NCI-H128 (cell line): ENCODE results near the gene BNC2.

Experiments used
- DNase-seq: peaks from one replicate; lab custom pipeline; 2025; ENCODE audit not compliant: unreplicated experiment; lab: John Stamatoyannopoulos, UW

BNC2 gene

DNA sequence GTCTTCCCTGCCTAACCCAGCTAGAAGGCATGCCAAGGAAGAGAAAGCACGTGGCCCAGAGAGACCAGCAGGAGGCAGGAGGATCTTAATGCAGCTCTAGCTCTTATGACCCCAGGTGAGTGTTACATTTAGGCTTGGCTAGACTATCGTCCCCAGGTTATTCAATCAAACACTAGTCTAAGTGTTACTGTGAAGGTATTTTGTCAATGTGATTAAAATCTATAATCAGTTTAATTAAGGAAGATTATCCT is 483.7 kb downstream of the BNC2 start:
- no peak for DNase-seq

DNA sequence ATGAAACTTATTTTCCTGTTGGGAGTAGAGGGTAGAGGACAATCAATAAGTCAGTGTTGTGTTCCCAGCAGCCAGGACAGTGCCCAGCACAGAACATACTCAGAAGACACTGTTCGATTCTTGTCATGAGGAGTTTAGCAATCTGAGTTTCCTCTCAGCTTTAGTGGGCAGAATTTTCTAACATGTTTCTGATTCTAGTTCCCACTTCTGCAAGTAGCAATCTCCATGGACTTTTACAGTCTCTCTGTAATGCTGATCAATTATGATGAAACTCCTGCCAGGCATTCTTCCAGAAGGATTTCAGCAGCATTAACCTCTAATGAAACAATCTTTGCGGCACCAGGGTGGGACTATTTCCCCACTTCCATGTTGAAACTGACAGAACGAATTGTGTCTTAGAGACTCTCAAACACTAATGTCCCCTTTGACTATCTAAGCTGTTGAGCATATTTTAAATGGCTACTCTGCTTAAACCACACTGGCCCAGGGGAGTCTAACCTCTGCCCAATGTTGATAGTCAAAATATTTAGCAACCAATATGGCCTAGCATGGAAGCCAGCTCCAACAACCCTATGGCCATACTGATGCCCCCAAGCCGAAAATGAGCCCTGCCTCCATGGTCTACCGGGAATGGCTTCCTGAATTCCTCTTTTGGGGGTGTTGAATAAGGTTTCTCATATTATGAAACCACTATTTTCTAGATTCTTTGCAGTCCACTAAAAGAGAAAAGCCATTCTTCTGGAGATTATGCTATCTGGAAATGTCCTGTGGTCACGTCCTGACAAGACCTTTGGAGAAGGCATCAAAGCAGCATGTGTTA is 484.3 kb downstream of the BNC2 start:
- DNase-seq: no peak

DNA sequence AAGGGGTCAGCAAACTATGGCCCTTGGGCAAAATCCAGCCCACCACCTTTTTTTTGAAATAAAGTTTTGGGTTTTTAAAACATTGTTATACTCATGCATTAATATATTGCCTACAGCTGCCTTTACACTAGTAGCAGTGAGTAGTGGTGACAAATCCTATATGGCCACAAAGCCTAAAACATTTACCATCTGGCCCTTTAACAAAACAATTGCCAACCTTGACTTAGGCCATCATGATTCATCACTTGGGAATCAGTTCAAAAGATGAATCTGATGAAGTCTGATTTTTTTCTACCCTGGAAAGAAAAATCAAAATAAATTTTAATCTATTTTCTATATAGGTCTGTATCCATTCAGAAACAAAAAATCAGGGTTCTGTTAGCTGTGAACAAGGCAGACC is 484.9 kb downstream of the BNC2 start:
- DNase-seq: no peak

DNA sequence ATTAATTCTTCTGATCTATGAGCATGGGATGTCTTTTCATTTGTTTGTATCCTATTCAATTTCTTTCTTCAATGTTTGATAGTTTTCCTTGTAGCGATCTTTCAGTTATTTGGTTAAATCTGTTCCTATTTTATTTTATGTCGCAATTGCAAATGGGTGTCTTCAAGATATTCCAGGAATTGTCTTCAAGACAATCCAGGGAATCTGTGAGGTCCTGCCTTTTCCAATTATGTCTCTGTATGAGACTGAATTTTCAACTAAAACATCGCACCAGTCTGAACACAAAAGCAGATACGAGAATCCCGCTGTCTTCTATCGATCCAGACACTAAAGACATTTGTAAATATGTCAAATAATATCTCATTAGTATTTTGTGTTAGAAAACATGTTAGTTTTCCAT is 485.5 kb downstream of the BNC2 start:
- DNase-seq: no peak

DNA sequence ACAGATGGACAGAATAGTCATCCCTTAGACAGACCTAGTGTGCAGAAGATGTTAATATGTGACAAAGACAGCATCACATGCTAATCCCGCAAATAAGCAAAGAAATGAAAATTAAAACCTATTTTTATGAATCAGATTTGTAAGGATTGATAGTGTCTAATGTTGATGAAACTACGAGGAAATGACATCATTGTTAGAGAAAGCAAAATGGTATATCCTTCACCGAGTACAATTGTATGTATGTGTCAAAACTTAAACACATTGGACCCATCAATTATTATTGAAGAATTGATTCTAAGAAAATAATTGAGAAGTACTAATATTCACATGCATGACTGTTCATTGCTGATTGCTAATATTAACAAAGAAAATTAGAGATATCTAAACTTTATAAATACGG is 493.2 kb downstream of the BNC2 start:
- DNase-seq: no peak

DNA sequence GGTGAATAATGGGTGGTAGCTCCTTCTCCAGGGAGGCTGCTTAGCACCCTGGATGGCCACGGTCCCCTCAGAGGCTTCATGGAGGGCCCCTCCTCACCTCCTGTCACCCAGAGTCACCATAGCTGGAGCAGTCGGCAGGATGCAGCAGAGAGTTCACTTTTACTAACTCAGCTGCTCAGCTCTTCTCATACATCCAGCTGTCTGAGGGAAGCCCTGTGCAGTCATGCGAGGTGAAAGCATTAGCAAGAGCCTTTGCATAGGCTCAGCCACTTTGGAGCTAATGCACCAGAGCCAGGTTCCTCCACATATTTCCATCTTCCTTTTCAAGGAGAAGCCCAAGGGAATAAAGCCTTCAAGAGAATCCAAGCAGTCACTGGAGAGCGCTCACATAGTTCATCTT is 499.2 kb downstream of the BNC2 start:
- no peak for DNase-seq

DNA sequence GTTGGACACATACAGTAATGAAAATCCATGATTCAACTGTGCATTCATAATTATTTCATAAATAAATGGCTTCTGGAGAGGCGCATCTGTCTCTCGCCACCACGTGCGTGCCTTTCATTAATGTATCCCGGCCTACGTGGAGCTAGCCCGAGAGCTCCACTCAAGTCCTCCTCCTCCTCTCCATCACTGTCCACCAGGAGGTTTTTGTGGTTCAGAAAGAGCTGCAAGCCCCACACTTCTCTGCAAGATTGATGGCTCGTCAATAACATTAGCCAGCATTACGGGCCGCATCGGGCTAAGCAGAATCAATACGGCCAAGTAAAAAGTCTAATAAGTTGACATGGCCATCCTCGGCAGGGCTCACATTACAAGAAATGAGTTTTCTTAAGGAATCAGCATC is 499.8 kb downstream of the BNC2 start:
- DNase-seq: no peak

DNA sequence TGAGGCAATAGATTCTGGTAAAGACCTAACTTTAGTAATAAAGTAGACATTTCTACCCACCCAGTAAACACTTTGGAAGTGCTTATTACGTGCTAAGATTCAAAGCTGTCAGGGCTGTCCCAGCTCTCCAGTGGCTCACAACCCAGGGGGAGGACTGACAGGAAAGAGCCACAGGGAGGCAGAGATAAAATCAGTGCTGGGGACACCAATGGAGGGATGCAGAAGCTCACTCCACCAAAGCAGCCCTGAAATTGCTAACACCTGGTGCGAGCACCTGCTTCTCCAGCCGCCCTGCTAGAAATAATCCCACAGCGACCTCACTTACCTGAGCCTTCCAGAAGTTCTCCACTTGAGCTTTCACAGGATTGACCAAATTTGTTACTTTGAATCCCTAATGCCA is 501.0 kb downstream of the BNC2 start:
- no peak for DNase-seq

DNA sequence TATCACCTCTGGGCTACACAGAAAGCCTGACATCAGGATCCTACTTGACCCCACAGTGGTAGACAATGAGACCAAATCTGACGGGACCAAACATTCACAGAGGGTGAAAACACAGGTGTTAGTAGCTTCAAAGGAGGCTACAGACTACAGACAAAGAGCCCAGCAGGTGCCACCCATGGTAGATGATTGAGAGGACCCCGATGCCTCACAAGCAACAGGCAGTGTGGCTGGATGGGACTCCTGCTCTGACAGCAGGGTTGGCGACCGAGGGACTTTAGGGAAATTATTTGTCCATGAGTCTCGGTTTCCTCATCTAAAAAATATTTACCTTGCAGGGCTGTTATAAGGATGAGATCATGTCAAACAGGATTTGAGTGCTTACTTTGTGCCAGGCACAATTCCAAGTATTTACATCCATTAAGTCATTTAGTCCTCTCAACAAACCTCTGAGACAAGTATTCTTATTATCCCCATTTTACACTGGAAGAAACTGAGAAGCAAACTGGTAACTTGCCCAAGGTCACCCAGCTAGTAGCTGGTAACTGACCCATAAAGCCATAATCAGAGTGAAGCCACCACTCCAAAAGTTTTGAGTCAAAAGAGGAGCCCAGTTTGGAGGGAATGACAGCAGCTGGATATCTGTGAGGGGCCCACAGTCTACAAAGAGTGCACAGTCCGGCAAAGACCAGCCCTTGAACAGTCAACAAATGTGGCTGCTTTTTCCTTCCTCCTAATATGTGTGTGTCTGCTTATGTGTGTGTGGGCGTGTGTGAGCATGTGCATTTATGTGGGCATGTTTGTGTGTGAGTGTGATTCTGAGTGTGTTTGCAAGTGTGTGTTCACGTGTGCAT is 502.0 kb downstream of the BNC2 start:
- no peak for DNase-seq

DNA sequence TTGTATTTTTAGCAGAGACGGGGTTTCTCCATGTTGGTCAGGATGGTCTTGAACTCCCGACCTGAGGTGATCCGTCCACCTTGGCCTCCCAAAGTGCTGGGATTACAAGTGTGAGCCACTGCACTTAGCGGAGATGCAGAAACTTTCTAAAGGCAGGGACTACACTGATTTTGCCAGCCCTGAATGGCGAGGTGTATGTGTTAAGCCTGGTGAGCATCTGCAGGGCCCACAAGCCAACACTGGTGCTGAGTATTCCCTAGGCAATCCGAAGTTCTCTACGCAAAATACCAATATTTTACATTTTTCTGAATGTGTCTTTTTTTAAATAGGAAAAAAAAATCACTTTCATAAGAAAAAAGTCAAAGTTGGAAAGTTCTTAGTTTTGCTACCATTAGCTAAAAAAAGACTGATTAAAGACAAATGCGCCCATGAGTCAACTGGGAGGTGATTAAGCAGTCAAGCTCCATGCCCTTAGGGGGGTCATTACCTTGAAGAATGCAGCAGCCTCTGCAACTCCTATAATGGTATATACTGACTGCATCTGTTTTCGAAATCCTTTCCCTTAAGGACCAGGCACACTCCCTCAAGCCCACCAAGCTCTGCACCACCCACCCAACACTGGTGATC is 502.8 kb downstream of the BNC2 start:
- DNase-seq: no peak

DNA sequence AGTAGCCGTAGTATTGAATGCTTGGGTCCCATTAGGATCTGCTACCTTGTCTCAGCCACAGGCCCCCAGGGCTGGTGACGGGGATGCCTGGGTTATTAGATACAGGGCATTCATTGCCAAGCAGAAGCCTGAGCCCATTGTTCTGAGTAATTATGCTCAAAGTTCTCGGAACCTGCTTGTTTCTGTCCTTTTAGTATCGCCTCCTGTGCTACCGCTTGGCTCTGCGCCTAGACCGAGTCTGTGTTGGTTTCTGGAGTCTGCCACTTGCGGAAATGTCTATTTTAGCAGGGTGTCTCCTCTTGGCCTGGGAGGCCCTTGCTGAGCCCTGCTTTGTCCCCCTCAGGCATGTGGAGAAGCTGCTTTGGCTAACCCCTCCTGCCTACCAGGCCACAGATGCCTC is 506.1 kb downstream of the BNC2 start:
- no peak for DNase-seq

DNA sequence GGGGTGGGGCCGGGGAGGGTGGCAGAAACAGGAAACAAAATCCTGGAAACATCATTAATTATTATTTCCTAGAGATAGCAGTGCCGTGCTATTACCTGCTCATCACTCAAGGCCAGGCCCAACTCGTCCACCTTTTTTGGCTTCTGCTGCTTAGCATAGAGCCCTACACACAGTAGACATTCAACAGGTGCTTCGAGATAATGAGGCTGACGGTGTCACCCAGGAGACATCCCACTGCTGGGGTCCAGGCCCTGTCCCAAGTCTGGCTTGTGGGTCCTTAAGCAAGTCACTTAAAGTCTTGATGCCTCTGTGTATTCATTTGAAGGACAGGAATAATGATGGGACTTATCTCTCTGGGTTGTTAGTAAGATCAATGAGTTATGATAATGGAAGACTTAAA is 506.6 kb downstream of the BNC2 start:
- DNase-seq: no peak

DNA sequence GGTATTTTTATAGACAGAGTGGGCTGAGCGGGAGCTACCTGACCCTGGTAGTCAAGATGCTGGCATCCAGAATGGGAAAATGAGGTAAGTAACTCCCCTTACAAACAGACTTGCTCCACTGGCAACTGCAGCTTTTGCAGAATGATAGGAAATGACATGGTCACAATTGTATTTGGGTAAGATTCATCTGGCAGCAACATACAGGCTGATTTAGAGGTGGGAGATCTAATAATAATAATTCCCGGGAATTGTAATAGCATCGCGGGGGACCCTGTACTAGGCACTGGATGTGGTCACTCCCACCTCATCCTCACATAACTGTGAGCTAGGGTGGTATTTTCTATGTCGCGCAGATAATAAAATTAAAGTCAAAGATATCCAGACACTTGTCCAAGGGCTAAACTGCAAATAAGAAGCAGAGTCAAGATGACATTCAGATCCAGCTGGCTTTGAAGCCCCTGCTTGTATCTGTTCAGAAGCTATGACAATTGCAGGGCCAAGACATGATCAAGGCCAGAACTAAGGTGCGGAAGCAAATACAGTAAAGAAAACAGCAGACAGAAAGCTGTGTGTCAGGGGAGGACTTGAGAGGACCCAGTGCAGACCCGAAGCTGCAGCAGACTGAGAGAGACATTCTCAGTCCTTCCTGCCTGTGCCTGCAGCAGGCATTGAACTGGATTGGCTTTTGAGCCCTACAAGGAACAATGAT is 507.2 kb downstream of the BNC2 start:
- DNase-seq: no peak

DNA sequence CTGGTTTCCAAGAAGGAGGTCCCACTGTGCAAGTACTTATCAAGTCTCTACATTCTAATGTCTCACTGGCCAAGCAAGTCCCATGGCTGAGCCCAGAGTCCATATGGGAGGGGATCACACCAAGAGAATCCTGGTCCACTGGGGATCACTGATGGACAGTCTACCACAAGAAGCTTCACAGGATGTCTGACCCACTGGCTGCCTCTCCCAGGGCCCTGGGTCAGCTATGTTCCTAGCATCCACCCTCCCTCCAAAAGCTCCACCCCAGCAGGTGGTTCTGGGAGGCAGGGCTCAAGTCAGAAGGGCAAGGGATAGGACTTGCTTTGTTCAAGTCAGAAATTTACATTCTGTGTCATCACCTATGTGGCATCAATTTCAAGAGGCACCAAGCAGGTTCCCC is 508.5 kb downstream of the BNC2 start:
- no peak for DNase-seq

DNA sequence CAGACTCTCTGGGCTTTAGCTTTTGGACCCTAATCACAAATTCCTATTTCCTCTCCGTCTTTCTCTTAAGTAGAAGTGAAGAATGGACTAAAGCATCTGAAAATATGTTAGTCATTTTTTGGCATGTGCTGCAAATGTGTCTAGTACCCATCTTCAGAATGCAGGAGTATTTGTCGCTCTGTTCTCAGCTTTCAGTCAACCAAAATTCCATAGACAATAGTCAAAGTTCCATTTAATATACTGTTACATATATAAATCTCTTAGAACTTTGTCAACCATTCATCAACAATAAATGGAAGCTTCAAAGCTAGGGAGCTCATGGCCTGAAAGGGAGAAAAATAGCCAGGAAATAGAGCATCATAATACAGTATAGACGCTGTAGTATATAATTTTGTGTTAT is 509.4 kb downstream of the BNC2 start:
- DNase-seq: no peak

DNA sequence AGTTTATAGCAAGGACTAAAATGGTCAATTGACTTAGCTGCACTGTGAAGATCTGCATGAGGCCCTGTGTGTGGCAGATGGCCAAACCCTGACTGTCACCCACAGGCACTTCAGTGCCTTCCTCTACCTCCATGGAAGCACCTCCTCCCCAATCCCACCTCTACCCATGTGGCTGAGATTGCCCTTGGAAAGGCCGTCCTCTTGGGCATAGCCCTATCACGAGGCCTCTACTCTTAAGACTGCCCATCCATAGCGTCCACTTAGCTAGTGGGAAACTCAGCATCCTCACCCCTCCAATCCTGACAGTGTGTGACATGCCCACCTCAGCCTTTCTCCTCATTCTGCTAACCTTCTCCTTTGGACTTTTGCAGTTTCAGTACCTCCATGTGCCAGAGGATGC is 510.2 kb downstream of the BNC2 start:
- DNase-seq: no peak
